Activated naive CD4-positive, alpha-beta T cell treated with anti-CD3 and anti-CD28 coated beads, Interleukin-2, amount 50 U/mL, for 72 hours (primary cell): ENCODE results near the gene GRID2IP. TPM values are rescaled to one million over a fixed set of nuclear protein-coding genes. Genes with fewer than 3 reads are reported as not detected.
"Not testable (repeated sequence)": the region's sequence is repeated elsewhere in the genome, so short reads cannot be mapped to it uniquely, and the experiment has no call there.

Experiments
- ATAC-seq, 2 donors: fragments of 150-1000 bp; cut with Tn5 transposase; 2 replicates each; pipeline ENCODE4 v1.10.0; 2021; ENCODE audit warnings: mild to moderate bottlenecking in 2 of 2, moderate library complexity in 2 of 2
- DNase-seq, 2 donors: peaks; one replicate each; pipeline ENCODE4 v3.0.0; 2021 to 2022; ENCODE audit warnings: low spot score in 2 of 2
- H3K27ac Mint-ChIP-seq, 2 donors: one replicate each; pipeline ENCODE4 v1.8.0; 2022; ENCODE audit warnings: mild to moderate bottlenecking in 2 of 2, mixed read lengths in 2 of 2
- H3K36me3 Mint-ChIP-seq, 2 donors: one replicate each; pipeline ENCODE4 v1.8.0; 2022; ENCODE audit warnings: mixed read lengths in 2 of 2
- H3K9me3 Mint-ChIP-seq, 2 donors: one replicate each; pipeline ENCODE4 v1.8.0; 2022; ENCODE audit warnings: mixed read lengths in 2 of 2
- total RNA-seq, 2 donors: library from RNA; stranded (reverse); gene quantifications; one replicate each; pipeline ENCODE4 v1.2.3, GENCODE V29; 2022

The GRID2IP gene
- under 1 TPM; 0.21 to 0.30 TPM for total RNA-seq

DNA sequence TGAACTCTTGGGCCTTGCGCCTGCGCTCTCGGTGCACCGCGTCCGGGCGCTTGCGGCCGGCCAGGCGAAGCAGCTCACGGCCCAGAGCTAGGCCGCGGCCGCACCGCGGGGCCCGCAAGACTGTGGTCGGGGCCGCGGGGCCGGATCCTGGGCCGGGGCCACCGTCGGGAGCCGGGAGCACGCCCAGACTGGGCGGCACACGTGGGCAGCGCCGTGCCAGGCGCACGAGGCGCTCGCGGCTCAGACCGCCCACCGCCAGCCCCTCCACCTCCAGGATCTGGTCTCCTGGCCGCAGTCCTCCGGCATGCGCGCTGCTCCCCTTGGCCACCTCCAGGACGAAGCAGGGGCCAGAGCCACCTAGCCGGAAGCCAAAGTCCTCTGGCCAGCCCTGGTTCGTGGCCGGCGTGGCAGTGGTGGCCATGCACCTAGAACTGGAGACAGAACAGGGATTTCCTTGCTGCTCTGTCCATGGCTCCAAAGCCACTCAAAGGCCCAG is at the start of gene GRID2IP:
Gene GRID2IP (minus strand): TSS at position 446 of the 496 bp plus-strand sequence. CDS start 25 bp downstream, at position 421.
- ATAC-seq = no peak
- H3K27ac Mint-ChIP-seq = no peak within 1 kb of the TSS

DNA sequence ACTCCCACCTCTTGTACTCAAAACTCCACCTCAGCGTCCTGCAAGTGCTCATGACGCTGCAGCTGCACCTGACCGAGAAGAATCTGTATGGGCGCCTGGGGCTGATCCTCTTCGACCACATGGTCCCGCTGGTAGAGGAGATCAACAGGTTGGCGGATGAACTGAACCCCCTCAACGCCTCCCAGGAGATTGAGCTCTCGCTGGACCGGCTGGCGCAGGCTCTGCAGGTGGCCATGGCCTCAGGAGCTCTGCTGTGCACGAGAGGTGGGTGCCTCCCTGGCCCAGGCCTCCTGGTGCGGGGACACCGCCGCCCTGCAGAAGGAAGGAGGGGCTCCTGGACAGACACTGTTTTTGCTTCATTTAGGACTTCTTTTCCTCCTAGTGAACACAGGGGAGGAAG is 48.8 kb upstream of the GRID2IP start:
- no peak for DNase-seq
- Mint-ChIP-seq H3K36me3 (no peaks in the 10 kb centered on the region), H3K27ac (no peak overlapping the region), H3K9me3 (no peaks in the 10 kb centered on the region)
- no peak for ATAC-seq

More for the DNA sequence above, at the start of gene GRID2IP:
- Mint-ChIP-seq H3K9me3 (no peaks in the 10 kb centered on the region), H3K36me3 (no peaks in the 10 kb centered on the region)
- DNase-seq = no peak

DNA sequence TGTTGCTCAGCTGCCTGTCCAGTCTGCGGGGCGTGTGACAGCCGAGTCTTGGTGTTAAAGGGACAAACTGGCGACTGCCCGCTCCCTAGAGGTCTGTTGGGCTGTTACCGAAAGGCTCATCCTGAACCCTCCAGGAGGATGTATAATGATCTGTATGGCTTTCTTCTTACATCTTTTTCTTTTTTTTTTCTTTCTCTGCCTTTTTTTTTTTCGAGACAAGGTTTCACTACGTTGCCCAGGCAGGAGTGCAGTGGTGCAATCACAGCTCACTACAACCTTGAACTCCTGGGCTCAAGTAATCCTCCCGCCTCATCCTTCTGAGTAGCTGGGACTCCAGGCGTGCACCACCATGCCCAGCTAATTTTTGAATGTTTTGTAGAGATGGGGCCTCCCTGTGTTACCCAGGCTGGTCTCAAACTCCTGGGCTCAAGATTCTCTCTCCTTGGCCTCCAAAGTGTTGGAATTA is 39.4 kb upstream of the GRID2IP start:
- ATAC-seq (peak in 1 of 2 donors; percentile 26), DNase-seq (no peak)
- no peaks in the 10 kb centered on the region for H3K9me3 Mint-ChIP-seq
- peak overlapping the region; percentile 91 to 97 for H3K27ac Mint-ChIP-seq
- H3K36me3 Mint-ChIP-seq = peaks cover 9 to 11% of the 10 kb centered on the region in 2 donors

DNA sequence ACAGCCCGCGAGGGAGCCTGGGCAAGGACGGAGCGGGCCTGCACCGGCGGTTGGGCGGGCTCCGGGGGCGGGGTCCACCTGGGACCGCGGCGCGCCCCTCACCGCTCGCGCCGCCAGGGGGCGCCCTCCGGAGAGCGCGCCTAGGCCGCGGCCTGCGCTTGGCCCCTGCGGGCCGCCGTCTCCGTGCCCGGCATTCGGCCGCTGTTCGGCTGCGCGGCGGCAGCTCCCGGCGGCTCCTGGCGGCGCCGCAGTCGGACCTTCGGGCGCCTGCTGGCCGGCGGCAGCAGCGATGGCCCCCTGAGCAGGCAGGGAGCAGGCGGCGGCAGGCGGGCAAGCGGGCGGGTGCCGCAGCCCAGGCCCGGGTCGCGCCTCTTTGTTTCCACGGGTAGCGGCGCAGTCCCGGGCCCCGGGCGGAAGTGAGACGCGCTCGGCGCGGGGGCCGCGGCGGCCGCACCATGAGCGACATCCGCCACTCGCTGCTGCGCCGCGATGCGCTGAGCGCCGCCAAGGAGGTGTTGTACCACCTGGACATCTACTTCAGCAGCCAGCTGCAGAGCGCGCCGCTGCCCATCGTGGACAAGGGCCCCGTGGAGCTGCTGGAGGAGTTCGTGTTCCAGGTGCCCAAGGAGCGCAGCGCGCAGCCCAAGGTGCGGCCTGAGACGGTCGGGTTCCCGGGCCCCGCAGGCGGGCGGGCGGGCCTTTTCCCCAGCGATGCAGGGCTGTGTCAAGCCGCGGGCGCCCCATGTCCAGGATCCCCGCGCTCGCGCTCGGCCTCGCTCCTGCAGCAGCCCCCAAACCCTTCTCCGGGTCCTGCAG is 38.8 kb upstream of the GRID2IP start, which contains the start of gene INTS15:
Gene INTS15 (plus strand): TSS at position 193 of the 816 bp plus-strand sequence. CDS start 263 bp downstream, at position 456.
- Mint-ChIP-seq H3K9me3 (no peaks in the 10 kb centered on the region), H3K36me3 (peaks cover 11% of the 10 kb centered on the region in 2 donors), H3K27ac (peak within 1 kb of the TSS; percentile 91 to 97)
- DNase-seq = peak; percentile 88
- peak; percentile 90 to 91 for ATAC-seq

DNA sequence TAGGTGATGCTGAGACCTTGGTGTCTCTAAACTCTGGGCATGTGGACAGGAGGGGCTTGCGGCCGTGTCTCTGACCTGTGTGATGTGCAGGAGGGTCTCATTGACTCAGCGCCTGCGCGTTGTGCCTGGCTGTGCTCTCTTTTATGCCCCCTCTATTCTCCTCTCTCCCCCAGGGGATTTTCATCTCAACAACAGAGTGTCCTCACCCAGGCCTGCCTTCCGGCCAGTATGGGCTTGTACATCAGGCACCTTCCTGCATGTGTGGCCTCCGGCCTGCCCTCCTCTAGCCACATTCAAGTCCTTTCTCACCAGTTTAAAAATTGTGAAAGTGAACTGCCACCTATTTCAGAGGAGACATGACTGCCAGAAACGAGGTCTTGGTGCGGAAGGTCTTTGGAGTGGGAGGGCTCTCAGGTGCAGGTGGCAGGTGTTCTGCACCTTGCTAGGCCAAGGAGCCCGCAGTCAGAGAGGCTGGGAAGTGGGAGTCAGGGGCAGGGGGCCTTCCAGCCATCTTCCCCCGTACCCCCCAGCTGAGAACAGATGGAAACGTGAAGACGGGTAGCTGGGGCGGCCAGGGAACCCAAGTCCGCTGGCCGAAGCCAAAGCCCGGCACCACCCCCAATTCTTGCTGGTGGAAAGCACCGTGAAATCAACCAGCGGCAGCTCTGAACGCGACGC is 38.0 kb upstream of the GRID2IP start:
- Mint-ChIP-seq H3K36me3 (peaks cover 9 to 15% of the 10 kb centered on the region in 2 donors), H3K9me3 (no peaks in the 10 kb centered on the region), H3K27ac (peak overlapping the region in 1 of 2 donors; percentile 68)
- DNase-seq (no peak), ATAC-seq (no peak)

DNA sequence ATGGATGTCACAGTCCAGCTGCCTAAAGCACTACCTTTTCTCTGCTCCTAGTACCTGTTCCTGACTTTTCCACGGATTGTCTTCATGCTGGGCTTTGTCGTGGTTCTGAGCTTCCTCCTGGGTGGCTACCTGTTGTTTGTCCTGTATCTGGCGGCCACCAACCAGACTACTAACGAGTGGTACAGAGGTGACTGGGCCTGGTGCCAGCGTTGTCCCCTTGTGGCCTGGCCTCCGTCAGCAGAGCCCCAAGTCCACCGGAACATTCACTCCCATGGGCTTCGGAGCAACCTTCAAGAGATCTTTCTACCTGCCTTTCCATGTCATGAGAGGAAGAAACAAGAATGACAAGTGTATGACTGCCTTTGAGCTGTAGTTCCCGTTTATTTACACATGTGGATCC is 37.3 kb upstream of the GRID2IP start:
- Mint-ChIP-seq H3K27ac (peak overlapping the region in 1 of 2 donors; percentile 29), H3K36me3 (peaks cover 6 to 15% of the 10 kb centered on the region in 2 donors), H3K9me3 (no peaks in the 10 kb centered on the region)
- ATAC-seq (no peak), DNase-seq (no peak)

DNA sequence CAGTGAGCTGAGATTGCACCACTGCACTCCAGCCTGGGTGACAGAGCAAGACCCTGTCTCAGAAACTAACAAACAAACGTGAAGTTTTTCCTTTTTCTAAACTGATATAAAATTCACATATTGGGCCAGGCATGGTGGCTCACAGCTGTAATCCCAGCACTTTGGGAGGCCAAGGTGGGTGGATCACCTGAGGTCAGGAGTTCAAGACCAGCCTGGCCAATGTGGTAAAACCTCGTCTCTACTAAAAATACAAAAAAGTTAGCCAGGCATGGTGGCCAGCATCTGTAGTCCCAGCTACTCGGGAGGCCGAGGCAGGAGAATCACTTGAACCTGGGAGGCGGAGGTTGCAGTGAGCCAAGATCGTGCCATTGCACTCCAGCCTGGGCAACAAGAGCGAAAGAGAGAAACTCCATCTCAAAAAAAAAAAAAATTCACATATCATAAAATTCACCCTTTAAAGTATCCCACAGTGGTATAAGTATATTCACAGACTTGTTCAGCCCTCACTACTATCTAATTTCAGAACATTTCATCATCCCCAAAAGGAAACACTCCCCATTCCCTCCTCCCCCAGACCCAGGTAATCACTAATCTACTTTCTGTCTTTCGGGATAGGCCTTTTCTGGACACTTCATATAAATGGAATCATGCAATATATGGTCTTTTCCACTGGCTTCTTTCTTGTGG is 34.6 kb upstream of the GRID2IP start:
- H3K27ac Mint-ChIP-seq, H3K9me3 Mint-ChIP-seq, DNase-seq, ATAC-seq: not testable (repeated sequence)
- peaks cover 3 to 18% of the 10 kb centered on the region in 2 donors for H3K36me3 Mint-ChIP-seq

DNA sequence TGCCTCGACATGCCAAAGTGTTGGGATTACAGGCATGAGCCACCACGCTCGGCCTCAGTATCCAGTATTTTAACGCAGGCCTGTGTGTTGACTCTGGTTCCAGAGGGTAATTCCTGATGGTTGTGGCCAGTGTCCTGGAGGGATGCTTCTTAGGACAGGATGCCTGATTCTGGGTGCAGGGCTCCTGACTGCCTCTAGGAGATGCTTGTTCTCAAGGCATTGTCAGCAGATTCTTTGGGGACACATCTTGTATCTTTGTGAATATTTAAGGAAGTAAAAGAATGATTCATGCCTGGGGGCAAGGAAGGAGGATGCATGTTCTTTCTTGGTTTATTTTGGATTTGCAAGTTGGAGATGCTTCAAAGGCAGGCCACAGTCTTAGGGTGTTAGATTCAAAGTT is 28.2 kb upstream of the GRID2IP start:
- peaks cover 9 to 19% of the 10 kb centered on the region in 2 donors for H3K36me3 Mint-ChIP-seq
- H3K27ac Mint-ChIP-seq = peak overlapping the region; percentile 45 to 90
- H3K9me3 Mint-ChIP-seq = no peaks in the 10 kb centered on the region
- ATAC-seq (no peak), DNase-seq (no peak)

DNA sequence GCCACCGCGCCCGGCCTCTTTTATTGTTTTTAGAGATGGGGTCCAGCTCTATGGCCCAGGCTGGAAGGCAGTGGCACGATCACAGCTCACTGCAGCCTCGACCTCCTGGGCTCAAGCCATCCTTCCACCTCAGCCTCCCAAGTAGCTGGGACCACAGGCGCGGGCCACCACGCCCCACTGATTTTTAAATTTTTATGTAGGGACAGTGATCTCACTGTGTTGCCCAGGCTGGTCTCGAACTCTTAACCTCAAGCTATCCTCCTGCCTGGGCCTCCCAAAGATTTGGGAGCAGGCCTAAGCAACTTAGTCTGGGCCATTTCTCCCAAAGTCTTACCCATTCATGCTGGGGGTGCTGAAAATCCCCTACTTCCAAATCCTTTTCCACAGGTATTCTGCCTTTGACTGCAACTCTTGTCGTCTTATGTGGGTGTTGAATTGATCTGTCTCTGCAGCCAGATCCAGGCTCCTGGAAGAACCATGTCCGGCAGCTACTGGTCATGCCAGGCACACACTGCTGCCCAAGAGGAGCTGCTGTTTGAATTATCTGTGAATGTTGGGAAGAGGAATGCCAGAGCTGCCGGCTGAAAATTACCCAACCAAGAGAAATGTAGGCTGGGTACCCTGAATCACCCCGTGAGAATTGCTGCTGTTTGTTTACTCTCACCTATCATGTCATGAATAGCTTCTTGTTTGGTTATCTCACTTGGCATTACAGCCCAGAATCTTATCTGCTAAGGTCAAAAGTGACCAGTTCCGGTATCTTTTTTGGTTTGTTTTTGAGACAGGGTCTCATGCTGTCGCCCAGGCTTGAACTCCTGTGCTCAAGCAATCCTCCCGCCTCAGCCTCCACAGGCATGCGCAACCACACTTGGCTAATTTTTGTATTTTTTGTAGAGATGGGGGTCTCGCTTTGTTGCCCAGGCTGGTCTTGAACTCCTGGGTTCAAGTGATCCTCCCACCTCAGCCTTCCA is 27.1 kb upstream of the GRID2IP start:
- DNase-seq = no peak
- no peak for ATAC-seq
- peak overlapping the region; percentile 90 to 94 for H3K27ac Mint-ChIP-seq
- H3K9me3 Mint-ChIP-seq = no peaks in the 10 kb centered on the region
- H3K36me3 Mint-ChIP-seq = peaks cover 9 to 19% of the 10 kb centered on the region in 2 donors

DNA sequence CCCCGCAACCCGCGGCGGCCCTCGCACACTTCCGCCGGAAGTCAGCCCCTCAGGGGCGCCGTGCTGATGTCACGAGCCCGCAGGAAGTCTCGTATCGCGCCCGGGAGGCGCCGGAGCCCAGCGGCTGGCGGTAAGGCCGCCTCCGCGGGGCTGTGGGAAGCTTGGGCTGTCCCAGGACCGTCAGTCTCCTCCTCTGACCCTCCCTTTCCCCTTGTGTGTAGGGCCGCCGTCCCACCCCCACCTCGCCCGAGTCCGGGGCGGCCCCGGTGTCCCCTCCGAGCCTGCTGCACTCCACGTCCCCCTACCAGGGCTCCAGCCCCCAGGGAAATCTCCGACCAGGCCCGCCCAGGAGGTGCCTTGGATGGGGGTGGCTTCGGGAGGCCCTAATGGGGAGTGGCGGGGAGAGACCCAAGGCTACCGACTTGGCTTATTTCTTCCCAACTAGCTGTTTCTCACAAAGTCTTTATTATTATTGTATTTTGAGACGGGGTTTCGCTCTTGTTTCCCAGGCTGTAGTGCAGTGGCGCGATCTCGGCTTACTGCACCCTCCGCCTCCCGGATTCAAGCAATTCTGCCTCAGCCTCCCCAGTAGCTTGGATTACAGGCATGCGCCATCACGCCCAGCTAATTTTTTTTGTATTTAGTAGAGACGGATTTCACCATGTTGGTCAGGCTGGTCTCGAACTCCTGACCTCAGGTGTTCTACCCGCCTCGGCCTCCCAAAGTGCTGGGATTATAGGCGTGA is 26.3 kb upstream of the GRID2IP start, which contains the start of gene ZDHHC4:
Gene ZDHHC4 (plus strand): TSS at position 86 of the 745 bp plus-strand sequence. CDS start 3,108 bp downstream, outside the sequence.
- H3K27ac Mint-ChIP-seq = peak within 1 kb of the TSS; percentile 90 to 95
- peak; percentile 98 to 99 for ATAC-seq

DNA sequence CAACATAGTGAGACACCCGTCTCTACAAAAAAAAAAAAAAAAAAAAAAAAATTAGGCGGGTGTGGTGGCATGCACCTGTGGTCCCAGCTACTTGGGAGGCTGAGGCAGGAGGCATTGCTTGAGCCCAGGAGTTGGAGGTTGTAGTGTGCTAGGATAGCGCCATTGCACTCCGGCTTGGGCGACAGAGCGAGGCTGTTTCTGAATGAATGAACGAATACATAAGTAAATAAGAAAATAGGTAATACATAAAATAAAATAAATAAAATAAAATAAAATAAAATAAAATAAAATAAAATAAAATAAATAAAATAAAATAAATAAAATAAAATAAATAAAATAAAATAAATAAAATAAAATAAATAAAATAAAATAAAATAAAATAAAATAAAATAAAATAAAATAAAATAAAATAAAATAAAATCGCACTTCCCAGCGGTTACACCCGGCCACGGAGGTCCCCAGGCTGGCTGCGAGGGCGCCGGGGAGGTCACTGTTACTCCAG is 25.7 kb upstream of the GRID2IP start:
- not testable (repeated sequence) for ATAC-seq, H3K9me3 Mint-ChIP-seq, DNase-seq
- Mint-ChIP-seq H3K27ac (peak overlapping the region; percentile 90 to 95), H3K36me3 (peaks cover 9 to 19% of the 10 kb centered on the region in 2 donors)

More for the DNA sequence above, 26.3 kb upstream of the GRID2IP start, which contains the start of gene ZDHHC4:
- peaks cover 9 to 19% of the 10 kb centered on the region in 2 donors for H3K36me3 Mint-ChIP-seq
- H3K9me3 Mint-ChIP-seq = no peaks in the 10 kb centered on the region
- peak; percentile 84 to 90 for DNase-seq

DNA sequence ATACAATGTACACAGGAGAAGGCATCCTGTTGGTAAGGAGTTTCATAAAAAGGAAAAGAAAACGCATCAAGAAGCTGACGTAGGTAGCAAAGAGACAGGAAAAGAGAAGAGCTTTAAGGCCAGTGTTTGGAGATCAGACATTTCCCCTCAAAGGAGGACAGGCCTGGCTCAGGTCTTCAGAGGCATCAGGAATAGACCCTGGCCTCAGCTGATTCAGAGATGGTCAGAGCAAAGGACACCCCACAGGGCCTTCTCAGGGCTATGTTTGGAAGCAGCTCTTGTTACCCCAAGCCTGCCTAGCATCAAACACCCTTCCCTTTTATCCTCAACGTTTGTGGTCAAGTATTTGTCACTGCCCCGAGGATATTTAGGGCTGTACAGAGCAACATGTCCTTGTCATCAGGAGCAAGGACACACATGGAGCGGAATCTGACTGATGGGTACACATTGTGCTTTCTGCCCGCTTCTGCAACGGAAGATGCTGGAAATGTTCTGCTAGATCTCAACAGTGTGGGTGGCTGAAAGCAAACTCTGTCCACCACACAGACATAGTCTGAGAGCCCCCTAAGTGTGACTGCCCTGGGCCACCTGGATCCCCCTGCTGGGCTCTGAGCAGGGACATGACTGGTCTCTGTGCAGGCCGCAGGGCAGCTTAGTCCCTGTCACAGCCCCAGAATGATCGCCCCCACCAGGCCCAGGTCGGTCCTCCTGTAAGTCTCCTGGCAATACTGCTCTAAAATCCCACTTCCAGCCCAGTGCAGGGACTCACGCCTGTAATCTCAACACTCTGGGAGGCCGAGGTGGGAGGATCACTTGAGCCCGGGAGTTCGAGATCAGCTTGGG is 25.0 kb upstream of the GRID2IP start:
- Mint-ChIP-seq H3K36me3 (peaks cover 9 to 14% of the 10 kb centered on the region in 2 donors), H3K27ac (peak overlapping the region in 1 of 2 donors; percentile 90), H3K9me3 (no peaks in the 10 kb centered on the region)
- DNase-seq = no peak
- ATAC-seq = no peak

DNA sequence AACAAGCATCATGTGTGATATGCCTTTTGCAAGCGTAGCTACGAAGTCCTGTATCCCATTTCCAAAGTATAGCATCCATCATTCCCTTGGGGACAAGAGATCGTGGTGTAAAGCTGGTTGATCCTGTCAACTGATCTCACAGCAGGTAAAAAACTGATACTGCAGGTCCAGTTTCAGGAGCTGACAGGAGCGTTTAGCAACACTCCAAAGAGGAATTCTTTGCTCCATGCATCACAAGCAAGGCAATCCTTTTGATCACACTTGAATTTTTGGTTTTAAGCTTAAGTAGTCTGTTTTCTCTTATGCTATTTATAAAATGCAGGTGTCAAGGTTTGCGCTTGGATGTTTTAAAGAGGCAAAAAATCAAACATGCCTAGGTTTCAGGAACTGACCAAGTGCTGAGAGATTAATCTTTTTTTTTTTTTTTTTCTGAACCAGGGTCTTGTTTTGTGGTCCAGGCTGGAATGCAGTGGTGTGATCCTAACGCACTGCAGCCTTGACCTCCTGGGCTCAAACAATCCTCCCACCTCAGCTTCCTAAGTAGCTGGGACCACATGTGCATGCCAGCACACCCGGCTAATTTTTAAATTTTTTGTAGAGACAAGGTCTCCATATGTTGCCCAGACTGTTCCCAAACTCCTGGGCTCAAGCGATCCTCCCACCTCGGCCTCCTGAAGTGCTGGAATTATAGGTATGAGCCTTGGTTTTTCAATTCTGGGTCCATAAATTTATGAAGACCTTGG is 24.2 kb upstream of the GRID2IP start:
- H3K27ac Mint-ChIP-seq = no peak overlapping the region
- ATAC-seq = no peak
- H3K36me3 Mint-ChIP-seq = peaks cover 9% of the 10 kb centered on the region in 2 donors
- H3K9me3 Mint-ChIP-seq = no peaks in the 10 kb centered on the region
- DNase-seq = no peak
